Measurements from ENCODE around the gene GZMM. TPM values are rescaled to one million over a fixed set of nuclear protein-coding genes. Genes with fewer than 3 reads are reported as not detected.

The GZMM gene
- total RNA-seq, 1 donor from 2014 or later, result not detected

- no peak overlapping the region for H3K4me3 ChIP-seq (ENCODE audit: low read depth, low read length)
- no peak for DNase-seq (ENCODE audit: low read depth)
- TF ChIP-seq CTCF (conservative IDR thresholded peaks at IDR 0.05; ENCODE audit: low read depth, low read length), result no peak
Measured at GRCh38 chr19:512547-513365, 31.1 kb upstream of the GZMM start.

- TF ChIP-seq CTCF (conservative IDR thresholded peaks at IDR 0.05; ENCODE audit: low read depth, low read length), result no peak
- no peak overlapping the region for H3K4me3 ChIP-seq (ENCODE audit: low read depth, low read length)
- no peak for DNase-seq (ENCODE audit: low read depth)
Measured at GRCh38 chr19:513368-514165, 30.3 kb upstream of the GZMM start.

DNA sequence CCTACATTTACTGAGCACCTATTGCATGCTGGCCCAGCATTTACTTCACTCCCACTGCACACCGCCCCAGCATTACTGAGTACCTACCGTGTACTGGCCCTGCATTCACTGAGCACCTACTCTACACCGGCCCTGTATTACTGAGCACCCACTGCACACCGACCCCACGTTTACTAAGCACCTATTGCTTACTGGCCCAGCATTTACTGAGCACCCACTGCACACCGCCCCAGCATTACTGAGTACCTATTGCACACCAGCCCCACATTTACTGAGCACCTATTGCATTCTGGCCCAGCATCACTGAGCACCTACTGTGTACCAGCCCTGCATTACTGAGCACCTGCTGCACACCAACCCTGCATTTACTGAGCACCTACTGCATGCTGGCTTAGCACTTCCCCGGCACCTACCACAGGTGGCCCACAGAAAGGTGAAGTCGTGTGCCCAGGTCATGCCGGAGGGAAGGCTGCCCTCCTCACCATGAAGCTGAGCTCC is 29.6 kb upstream of the GZMM start:
- TF ChIP-seq CTCF (conservative IDR thresholded peaks at IDR 0.05; ENCODE audit: low read depth, low read length), result no peak
- DNase-seq (ENCODE audit: low read depth), result no peak
- no peak overlapping the region for H3K4me3 ChIP-seq (ENCODE audit: low read depth, low read length)

DNA sequence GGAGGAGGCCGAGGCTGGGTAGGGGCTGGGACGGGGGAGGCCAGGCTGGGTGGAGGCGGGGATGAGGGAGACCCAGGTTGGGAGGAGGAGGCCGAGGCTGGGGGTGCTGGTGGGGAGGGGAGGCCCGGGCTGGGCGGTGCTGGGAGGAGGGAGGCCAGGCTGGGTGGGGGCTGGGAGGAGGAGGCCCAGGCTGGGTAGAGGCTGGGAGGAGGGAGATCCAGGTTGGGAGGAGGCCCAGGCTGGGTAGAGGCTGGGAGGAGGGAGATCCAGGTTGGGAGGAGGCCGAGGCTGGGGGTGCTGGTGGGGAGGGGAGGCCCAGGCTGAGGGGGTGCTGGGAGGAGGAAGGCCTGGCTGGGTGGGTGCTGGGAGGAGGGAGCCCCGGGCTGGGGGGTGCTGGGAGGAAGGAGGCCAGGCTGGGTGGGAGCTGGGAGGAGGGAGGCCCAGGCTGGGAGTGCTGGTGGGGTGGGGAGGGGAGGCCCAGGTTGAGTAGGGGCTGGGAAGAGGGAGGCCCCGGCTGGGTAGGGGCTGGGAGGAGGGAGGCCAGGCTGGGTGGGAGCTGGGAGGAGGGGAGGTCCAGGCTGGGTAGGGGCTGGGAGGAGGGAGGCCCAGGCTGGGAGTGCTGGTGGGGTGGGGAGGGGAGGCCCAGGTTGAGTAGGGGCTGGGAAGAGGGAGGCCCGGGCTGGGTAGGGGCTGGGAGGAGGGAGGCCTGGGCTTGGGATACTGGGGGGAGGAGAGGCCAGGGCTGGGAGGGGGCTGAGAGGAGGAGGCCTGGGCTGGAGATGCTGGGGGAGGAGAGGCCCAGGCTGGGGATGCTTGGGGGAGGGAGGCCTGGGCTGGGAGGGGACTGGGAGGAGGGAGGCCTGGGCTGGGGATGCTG is 25.9 kb upstream of the GZMM start:
- no peak for DNase-seq (ENCODE audit: low read depth)
- TF ChIP-seq CTCF (conservative IDR thresholded peaks at IDR 0.05; ENCODE audit: low read depth, low read length), result no peak

GRCh38 chr19:518598-519231 is 25.1 kb upstream of the GZMM start:
- DNase-seq (ENCODE audit: low read depth), result no peak
- no peak for TF ChIP-seq CTCF (conservative IDR thresholded peaks at IDR 0.05; ENCODE audit: low read depth, low read length)
- no peak overlapping the region for H3K4me3 ChIP-seq (ENCODE audit: low read depth, low read length)

More for the DNA sequence above, 25.9 kb upstream of the GZMM start:
- no peak overlapping the region for H3K4me3 ChIP-seq (ENCODE audit: low read depth, low read length)

- TF ChIP-seq CTCF (conservative IDR thresholded peaks at IDR 0.05; ENCODE audit: low read depth, low read length), result no peak
Measured at GRCh38 chr19:519449-519865, 24.4 kb upstream of the GZMM start.

More at GRCh38 chr19:519449-519865, 24.4 kb upstream of the GZMM start:
- no peak overlapping the region for H3K4me3 ChIP-seq (ENCODE audit: low read depth, low read length)
- no peak for DNase-seq (ENCODE audit: low read depth)

All from epithelial cell of proximal tubule (primary cell).